ENCODE results near the gene GPC1. TPM values are rescaled to one million over a fixed set of nuclear protein-coding genes. Genes with fewer than 3 reads are reported as not detected.

GPC1 gene
- total RNA-seq, 1 donor from 2014 or later, result 177 TPM

DNA sequence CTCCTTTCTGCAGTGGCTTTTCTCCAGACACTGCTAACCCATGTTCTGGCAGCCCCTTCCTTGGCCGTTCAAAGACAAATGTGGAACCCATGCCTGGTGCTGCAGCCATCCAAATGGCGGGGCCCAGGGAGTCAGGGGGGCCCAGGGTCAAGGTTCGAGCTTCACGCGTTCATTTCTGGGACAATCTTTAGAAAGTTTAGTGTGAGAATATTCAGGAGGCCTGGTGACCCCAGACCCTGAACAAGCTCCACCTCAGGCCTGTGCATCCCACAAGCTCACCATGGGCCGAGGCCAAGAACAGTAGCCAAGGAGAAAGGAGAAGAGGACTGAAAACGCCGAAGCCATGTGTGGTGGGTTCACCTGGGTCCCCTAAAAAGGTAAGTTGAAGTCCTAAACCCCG lies 67.9 kb downstream of the GPC1 start:
- DNase-seq (no peak), ATAC-seq (no peak)
- intact Hi-C loops (cut with micrococcal nuclease), result no loop called here

DNA sequence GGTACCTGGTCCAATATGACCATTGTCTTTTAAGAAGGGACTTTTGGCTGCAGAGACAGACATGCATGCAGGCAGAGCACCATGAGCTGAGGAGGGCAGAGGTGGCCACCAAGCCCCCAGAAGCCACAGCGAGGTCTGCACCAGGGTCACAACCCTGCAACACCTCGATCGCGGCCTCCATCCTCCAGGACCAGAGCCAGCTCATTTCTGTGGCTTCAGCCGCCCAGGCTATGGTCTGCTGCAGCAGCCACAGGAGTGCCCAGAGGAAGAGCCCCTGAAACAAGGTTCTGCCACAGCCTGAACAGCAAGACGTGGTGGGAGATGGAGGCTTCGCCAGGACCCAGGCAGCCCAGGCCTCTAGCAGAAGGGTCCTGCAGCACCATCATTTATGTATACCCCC lies 68.4 kb downstream of the GPC1 start:
- intact Hi-C loops (cut with micrococcal nuclease), result no loop called here
- no peak for DNase-seq
- no peak for ATAC-seq

DNA sequence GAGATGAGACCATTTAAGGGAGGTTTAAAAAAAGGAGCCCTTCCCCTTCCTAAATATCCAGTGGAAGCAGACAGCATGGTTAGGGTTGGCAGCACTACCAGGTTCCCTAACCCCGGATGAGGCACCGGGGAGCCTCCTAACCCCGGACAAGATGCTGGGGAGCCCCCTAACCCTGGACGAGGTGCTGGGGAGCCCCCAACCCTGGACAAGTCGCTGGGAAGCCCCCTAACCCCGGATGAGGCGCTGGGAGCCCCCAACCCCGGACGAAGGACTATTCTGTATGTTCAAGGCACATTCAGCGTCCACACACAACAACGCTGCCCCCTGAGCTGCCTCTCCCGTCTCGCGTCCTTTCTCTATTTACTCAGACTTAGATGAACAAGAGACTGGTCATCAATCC lies 70.4 kb downstream of the GPC1 start:
- ATAC-seq (no peak), DNase-seq (no peak)
- intact Hi-C loops (cut with micrococcal nuclease), result no loop called here

DNA sequence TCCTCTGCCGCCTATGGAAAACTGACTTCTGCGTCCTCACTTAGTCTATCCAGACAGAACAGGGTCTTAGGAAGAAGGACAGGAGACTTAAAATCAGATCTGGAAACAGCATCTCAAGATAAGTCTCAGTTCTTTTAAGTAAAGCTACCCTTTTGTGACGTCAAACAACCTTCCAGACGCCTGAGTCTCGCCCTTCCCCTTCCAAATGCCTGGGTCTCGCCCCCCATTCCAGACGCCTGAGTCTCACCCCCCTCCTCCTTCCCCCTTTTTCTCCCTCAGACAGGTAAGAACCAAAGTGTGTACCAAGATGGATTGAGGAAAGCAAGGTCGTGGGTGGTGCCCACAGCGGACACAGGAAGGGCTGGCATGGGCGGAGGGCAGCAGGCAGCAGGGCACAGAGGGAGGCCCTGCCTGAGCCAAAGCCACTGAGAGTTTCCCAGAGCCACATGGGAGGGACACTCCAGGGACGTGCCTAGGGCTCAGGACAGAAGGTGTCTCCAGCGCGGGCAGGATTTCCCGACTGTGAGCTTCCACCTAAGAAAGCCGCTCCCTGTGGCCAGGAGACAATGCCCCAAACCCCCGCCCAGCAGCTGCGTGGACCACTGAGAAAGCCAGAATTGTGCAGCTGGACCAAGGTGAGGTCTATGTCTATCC lies 71.1 kb downstream of the GPC1 start:
- no peak for ATAC-seq

DNA sequence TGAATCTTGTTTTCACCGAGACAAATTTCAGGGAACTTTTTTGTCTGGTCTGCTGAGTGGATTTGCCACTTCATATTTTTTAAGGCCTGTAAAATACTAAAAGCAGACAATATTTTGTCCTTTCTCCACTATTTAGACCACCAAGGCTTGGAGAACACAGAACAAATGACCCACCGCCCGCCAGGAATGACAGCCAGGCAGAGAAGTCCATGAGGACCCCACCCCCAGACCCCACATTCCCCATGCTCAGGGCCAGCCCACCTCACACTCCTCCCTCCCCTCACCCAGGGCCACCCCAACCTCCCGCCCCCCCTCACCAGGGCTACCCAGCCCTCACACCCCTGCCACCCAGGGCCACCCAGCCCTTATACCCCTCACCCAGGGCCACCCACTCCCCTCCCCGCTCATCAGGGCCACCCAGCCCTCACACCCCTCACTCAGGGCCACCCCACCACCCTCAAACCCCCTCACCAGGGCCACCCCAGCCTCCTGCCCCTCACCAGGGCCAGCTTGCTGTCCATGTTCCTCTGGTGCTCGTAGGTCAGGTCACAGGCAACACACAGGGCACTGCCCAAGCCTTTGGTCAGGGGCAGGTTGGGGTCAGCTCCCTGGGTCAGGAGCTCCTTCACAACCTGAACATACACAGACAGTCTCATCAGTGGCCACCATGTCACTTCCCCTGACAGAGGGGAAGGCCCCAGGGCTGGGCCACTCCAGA lies 71.8 kb downstream of the GPC1 start:
- intact Hi-C loops (cut with micrococcal nuclease), result no loop called here
- DNase-seq (no peak), ATAC-seq (no peak)

More for the DNA sequence above, 71.1 kb downstream of the GPC1 start:
- DNase-seq, result peak; percentile 17
- intact Hi-C loops (cut with micrococcal nuclease), result no loop called here

DNA sequence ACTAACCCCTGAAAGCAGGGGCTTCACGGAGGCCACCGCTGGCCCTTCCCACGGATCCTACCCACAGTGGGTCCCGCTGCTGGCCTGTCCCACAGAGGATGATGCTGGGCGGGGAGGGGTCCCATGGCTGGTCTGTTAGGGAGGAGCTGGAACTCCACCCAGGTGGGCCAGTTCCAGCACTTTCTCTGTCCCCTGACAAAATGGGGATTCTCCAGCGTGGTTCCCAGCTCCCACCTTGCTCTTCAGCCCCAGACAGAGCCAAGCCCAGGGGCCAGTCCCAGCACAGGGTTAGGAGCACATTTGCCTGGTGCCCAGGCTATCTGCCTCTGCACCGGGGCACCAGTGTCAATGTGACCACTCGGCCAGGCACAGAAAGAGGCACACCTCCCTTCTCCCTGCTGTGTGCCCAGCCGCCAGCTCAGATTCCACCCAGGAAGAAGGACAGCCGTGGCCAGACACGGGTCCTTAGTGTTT lies 72.4 kb downstream of the GPC1 start:
- intact Hi-C loops (cut with micrococcal nuclease), result no loop called here
- DNase-seq (no peak), ATAC-seq (no peak)

DNA sequence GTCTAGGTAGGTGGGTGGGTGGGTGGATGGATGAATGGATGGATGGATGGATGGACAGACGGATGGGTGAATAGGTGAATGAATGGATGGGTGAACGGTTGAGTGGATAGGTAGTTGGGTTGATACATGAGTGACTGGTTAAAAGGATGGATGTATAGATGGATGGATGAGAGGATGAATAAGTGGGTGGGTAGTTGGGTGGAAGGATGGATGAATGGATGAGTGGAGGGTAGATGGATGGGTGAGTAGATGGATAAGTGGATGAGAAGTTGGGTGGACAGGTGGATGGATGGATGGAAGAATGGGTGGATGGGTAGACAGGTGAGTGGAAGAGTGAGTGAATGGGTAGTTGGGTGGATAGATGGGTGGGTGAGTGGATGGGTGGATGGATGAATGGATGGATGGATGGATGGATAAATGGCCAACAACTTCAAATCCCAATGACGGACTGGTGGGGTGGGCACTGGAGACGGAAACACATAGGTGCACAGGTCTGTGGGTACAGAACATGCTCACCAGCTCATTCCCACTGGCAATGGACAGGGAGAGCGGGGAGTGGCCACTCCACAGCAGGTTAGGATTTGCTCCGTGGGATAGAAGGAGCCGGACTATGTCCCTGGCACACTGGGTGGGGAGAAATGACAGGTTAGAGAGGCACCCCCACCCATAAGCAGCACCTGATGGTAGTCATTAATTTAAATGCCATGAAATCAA lies 73.5 kb downstream of the GPC1 start:
- intact Hi-C loops (cut with micrococcal nuclease), result no loop called here
- ATAC-seq (no peak), DNase-seq (no peak)

DNA sequence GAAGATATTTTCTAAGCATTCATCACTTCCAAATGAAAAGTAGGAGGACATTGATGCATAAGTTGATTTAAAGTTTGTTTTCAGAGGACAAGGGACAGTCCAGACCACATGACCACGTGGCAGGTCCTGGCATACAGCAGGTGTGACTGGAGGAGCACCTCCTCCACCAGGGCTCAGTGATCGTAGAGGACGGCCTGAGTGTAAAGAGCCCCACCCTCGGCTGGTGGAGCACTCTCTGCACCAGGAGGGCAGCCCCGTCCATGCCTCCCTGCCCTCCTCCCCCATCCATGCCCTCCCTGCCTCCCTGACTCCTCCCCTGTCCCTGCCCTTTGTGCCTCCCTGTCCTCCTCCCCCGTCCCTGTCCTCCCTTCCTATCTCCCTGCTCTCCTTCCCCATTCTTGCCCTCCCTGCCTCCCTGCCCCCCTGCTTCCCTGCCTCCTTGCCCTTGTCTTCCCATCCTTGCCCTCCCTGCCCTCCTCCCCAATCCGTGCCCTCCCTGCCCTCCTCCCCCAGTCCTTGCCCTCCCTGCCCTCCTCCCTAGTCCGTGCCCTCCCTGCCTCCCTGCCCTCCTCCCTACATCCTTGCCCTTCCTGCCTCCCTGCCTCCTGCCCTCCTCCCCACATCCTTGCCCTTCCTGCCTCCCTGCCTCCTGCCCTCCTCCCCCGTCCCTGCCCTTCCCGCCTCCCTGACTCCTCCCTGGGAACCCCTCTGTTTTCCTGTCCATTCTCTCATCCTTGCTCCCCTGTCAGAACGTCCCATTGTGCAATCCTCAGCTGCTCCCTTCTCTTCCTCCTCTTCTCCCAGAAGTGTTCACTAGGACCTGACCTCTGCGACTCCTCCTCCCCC lies 74.4 kb downstream of the GPC1 start:
- ATAC-seq (no peak), DNase-seq (no peak)
- intact Hi-C loops (cut with micrococcal nuclease), result no loop called here

DNA sequence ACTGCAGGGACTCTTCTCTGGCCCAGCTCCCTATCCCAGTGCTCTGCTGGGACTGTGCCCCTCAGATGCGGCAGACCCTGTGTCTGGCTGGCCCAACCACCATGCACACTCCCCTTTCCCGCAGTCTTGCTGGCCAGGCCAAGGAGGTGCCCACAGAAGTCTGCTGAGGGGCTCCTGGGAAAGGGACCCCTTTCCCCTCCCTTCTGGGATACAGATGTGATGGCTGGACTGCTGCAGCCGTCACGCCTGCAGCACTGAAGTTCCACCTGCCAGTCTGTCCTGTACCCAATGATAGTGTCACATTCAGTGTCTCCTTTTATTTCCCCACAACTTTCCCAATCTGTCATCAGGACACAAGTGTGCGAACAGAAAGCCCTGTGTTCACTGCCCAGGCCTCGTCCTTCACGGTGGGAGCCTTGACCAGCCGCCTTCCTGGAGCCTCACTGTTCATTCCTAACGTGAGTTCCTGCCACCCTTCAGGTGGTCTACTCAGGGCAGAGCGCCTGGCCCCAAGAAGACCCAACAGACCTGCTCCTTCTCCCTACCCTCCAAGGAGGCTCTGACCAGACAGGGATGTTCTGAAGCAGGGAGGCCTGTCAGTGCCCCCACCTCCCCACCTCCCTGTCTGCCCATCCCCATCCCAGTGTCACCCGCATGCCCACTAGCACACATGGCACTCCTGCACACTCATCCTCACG lies 75.2 kb downstream of the GPC1 start:
- ATAC-seq (no peak), DNase-seq (no peak)
- intact Hi-C loops (cut with micrococcal nuclease), result no loop called here

DNA sequence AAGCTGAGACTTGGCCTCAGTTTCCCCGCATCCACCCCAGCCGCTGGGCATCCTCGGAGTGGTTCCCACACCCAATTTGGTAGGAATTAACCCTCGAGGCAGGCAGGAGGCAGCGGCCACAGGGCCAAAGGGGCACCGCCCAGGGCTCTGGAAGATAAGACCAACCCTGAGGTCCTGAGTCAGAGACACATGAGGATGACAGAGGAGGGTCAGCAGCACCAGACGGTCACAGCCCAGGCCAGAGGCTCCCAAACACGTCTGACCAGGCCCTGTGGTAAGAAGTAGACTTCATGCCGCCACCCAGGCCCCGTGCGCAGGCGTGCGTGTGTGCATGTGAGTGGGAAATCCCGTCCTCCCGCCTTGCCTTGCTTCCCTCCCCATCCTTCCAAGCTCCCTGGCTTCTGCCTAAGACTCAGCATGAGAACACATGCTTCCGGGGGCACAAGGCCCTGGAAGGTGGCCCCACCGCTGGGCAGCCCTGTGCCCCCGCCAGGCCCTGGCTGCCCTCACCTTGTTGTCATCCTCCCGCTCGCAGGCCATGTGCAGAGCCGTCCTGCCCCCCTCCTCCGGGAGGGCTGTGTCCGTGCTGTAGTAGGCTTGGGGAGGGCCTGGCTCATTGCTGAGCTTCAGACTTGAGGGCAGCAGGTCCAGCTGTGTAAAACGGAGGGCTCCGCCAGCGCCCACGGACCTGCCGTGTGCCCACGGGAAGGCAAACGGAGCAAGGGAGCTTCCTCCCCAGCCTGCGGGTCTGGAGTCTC lies 76.1 kb downstream of the GPC1 start:
- intact Hi-C loops (cut with micrococcal nuclease), result no loop called here
- no peak for DNase-seq
- no peak for ATAC-seq

DNA sequence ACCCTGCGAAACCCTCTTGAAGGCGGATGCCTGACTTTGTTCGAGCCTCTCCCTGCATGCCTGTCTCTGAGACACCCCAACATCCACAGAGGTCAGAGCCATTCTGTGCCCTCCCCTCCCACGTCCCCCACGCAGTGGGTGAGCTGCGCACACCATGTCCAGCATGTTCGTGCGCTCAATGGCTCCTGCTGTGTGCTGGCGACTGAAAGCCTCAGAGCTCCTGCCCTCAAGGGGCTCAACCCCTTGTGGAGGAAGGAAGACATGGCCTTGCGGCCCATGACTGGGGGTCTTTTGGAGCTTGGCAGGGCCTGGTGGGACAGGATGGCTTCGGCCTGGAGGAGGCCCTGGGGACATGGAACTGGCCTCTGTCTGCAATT lies 76.6 kb downstream of the GPC1 start:
- ATAC-seq (no peak), DNase-seq (no peak)
- intact Hi-C loops (cut with micrococcal nuclease), result no loop called here

DNA sequence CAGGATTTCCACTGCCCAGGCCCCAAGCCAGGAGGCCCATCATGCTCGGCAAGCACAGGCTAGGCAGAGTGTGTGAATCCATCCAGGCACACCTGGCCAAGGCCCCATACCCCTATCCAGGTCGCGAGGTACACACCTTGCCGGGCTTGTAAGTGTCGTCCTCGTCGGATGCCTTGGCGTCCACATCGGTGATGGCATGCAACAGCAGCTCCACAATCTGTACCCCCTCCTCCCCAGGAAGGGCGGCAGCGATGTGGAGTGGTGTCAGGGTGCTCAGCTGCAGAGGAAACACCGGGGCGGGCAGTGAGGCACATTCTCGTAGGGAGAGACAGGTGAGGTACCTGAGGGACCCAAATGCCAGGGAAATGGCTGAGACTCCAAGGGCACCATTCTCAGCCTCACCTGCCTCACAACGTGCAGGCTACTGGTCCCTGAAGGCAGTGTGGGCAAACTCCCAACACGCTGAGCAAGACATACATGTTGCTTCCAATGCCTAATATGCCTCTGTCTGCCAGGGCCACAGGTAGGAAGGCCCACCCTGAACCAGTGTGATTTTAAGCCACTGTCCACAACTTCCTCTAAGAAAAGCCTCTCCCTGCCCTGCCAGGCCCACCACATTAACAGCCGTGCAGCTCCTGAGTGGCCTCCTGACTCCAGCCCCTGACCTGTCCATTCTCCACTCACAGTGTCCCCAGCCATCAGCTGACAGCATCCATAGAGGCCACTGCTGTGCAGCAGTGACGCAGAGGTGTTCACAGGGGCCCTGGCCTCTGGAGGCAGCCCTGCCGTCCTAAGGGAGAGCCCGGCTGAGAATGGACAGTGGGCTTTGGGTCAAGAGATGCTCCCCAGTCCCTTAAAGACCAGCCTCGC lies 77.4 kb downstream of the GPC1 start:
- DNase-seq (no peak), ATAC-seq (no peak)
- intact Hi-C loops (cut with micrococcal nuclease), result no loop called here

DNA sequence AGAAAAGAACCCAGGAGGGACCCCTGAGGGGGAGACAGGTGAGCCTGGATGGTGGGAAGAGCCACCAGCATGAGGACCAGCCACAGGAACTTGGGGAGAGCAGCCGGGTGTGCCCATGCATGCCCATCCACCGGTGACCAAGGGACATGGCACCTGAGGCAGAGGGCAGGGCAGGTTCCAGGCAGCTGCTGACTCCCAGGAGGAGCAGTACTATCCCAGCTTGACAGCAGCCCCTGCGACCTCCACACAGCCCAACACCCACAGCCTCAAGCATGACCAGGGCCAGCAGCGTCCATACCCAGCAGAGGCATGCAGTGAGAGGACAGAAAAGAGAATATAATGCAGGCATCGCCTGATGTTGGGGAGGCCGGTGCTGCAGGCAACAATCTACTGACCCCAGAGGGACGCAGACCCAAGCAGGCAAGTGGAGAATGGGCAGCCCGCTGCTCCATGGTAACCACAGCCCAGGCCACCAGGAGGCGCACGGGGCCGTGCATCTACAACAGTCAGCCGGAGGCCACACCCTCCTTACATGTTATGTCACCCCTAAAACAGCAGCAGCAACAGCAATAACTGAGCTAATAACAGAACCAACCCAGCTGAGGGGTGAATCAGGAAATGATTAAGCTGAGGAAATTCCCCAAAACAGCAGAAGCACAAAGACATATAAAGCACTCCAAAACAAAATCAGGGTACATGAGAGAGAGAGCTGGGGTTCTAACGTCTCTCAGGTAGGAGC lies 78.3 kb downstream of the GPC1 start:
- intact Hi-C loops (cut with micrococcal nuclease), result no loop called here
- ATAC-seq (peak; percentile 96), DNase-seq (peak; percentile 91)

DNA sequence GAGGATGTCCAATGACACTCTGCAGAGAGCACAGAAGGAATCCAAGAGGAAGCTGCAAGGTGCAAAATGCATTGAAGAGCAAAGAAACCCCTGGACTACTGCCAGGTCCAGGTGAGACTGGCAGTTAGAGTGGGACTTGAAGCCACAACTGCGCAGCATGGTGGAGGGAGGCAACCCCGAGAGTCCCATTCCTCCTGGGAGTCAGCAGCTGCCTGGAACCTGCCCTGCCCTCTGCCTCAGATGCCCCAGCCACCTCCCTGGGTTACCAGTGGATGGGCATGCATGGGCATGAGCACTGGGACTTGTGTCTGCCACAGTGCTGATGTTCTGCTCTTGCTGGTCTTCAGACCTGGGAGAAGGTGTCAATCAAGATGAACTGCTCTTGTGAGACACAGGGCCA lies 79.2 kb downstream of the GPC1 start:
- DNase-seq (no peak), ATAC-seq (no peak)
- intact Hi-C loops (cut with micrococcal nuclease), result no loop called here

DNA sequence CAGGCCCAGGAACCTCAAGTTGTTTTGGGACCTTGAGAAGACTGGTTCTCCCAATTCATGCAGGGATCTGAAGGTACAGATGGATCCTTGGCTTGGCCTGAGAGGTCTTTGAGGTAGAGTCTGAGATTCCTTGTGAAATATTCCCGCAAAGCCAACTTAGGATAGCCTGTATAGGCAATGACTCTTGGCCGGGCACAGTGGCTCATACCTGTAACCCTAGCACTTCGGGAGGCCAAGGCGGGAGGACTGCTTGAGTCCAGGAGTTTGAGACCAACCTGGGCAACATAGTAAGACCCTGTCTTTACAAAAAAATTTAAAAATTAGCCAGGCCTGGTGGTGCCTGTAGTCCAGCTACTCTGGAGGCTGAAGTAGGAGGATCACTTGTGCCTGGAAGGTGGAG lies 81.9 kb downstream of the GPC1 start:
- DNase-seq, result no peak
- intact Hi-C loops (cut with micrococcal nuclease), result no loop called here
- no peak for ATAC-seq

Data from left ventricle myocardium superior (tissue), 1 donor.